Immature natural killer cell (primary cell): Measurements from ENCODE around the gene PHYKPL. TPM values are rescaled to one million over a fixed set of nuclear protein-coding genes. Genes with fewer than 3 reads are reported as not detected.

ENCODE experiments used
- DNase-seq, 3 donors: peaks; one replicate each; pipeline ENCODE4 v3.0.0; 2022; ENCODE audit warnings: mixed read lengths in 1 of 3
- H3K27ac Mint-ChIP-seq, 6 donors: one replicate each; pipeline ENCODE4 v1.8.0; 2020; ENCODE audit warnings: mixed read lengths in 6 of 6, mild to moderate bottlenecking in 5 of 6, inconsistent platforms in 4 of 6, moderate library complexity in 3 of 6
- H3K27me3 Mint-ChIP-seq, 3 donors: one replicate each; pipeline ENCODE4 v1.8.0; 2020 to 2021; ENCODE audit warnings: low read depth in 3 of 3, mild to moderate bottlenecking in 3 of 3, mixed read lengths in 3 of 3, moderate library complexity in 3 of 3, inconsistent platforms in 1 of 3
- H3K36me3 Mint-ChIP-seq, 3 donors: one replicate each; pipeline ENCODE4 v1.8.0; 2020; ENCODE audit warnings: mixed read lengths in 3 of 3, inconsistent platforms in 2 of 3, mild to moderate bottlenecking in 2 of 3
- H3K4me1 Mint-ChIP-seq, 2 donors: one replicate each; pipeline ENCODE4 v1.8.0; 2020; ENCODE audit warnings: inconsistent platforms in 2 of 2, mild to moderate bottlenecking in 2 of 2, mixed read lengths in 2 of 2, moderate library complexity in 1 of 2
- H3K4me3 Mint-ChIP-seq, 5 donors: one replicate each; pipeline ENCODE4 v1.8.0; 2020; ENCODE audit warnings: mild to moderate bottlenecking in 5 of 5, mixed read lengths in 5 of 5, inconsistent platforms in 3 of 5, moderate library complexity in 3 of 5
- H3K9me3 Mint-ChIP-seq, 6 donors: one replicate each; pipeline ENCODE4 v1.8.0; 2020; ENCODE audit warnings: mild to moderate bottlenecking in 6 of 6, mixed read lengths in 6 of 6, inconsistent platforms in 4 of 6, moderate library complexity in 3 of 6
- polyA plus RNA-seq, 3 donors: library from polyadenylated mRNA; unstranded; fragments of 300-500 nt; fragmentation: Illumina TruSeq; gene quantifications; one replicate each; pipeline ENCODE4 v1.2.3, GENCODE V29; 2021

Gene PHYKPL
- polyA plus RNA-seq, 3 donors from 2014 or later = 28.2 to 44.1 (median 33.3) TPM

DNA sequence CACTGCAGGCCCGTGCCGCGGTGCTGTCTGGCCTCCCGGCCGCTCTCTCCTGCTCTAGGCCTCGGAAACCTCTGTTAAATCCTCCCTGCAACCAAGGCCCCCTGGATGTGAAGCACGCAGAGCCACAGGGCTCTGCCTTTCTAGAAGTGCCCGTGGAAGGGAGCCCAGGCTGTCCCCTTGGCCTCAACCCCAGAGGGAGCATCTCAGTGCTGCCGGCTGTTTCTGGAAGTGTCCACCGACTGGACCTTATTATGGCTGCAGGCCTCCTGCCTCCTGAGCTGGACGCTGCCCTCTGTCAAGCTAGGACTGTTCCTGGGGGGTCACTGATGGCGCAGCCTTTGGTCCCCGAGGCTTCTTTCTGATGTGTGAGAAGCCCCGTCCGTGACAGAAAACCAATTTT is 40.4 kb upstream of the PHYKPL start:
- no peak overlapping the region for H3K27ac Mint-ChIP-seq
- peaks cover 0 to 7% (median 2%) of the 10 kb centered on the region in 3 donors for H3K27me3 Mint-ChIP-seq

GRCh38 chr5:178272591-178272990 is 40.0 kb upstream of the PHYKPL start:
- H3K4me1 Mint-ChIP-seq = peaks cover 0 to 2% of the 10 kb centered on the region in 2 donors
- no peaks in the 10 kb centered on the region for H3K36me3 Mint-ChIP-seq
- DNase-seq = no peak
- H3K4me3 Mint-ChIP-seq = no peak overlapping the region
- peaks cover 0 to 6% (median 2%) of the 10 kb centered on the region in 3 donors for H3K27me3 Mint-ChIP-seq
- H3K9me3 Mint-ChIP-seq = no peaks in the 10 kb centered on the region
- H3K27ac Mint-ChIP-seq = no peak overlapping the region

More for the DNA sequence above, 40.4 kb upstream of the PHYKPL start:
- H3K4me3 Mint-ChIP-seq = no peak overlapping the region
- H3K9me3 Mint-ChIP-seq = no peaks in the 10 kb centered on the region
- no peaks in the 10 kb centered on the region for H3K36me3 Mint-ChIP-seq
- peaks cover 0 to 4% of the 10 kb centered on the region in 2 donors for H3K4me1 Mint-ChIP-seq
- no peak for DNase-seq

DNA sequence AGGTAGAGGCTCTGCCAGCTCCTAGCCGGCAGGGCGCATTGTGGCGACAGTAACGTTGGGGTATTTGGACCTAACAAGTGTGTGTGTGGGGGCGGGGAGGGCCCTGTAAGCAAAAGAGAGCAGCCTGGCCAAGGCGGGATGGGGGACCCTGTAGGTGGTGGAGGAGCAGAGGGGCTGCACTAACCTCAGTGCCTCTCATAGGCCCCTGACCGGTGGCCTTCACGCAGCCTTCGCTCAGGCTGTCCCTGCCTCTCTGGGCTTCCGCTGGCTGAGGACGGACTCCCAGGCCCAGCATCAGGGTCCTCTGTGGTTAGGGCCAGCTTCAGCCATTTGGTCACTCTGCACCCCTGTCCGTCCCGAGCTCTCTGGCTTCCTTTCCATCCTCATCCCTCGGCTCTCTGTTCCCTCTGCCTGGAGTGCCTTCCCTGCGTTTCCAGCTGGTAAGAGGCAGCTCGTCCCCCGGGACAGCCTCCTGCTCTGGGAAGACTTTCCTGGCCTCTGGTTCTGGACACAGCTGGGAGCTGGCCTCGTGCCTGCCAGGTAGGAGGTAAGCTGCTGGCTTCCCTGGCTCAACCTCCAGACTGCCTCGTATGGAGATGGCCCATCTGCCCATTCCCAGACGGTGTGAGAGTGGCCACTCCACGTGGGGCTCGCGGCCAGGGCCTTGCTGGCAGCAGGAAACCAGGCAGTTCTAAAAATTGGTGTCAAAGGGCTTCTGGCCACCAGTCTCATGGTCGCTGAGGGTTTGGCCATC is 39.3 kb upstream of the PHYKPL start:
- DNase-seq = no peak
- H3K9me3 Mint-ChIP-seq = no peaks in the 10 kb centered on the region
- no peak overlapping the region for H3K27ac Mint-ChIP-seq
- H3K4me1 Mint-ChIP-seq = no peaks in the 10 kb centered on the region
- peaks cover 0 to 4% (median 2%) of the 10 kb centered on the region in 3 donors for H3K27me3 Mint-ChIP-seq
- H3K4me3 Mint-ChIP-seq = no peak overlapping the region
- no peaks in the 10 kb centered on the region for H3K36me3 Mint-ChIP-seq

GRCh38 chr5:178271231-178271630 is 38.6 kb upstream of the PHYKPL start:
- Mint-ChIP-seq H3K36me3 (no peaks in the 10 kb centered on the region), H3K27me3 (peaks cover 0 to 4% (median 2%) of the 10 kb centered on the region in 3 donors), H3K9me3 (no peaks in the 10 kb centered on the region), H3K4me1 (no peaks in the 10 kb centered on the region), H3K4me3 (no peak overlapping the region), H3K27ac (no peak overlapping the region)
- no peak for DNase-seq

DNA sequence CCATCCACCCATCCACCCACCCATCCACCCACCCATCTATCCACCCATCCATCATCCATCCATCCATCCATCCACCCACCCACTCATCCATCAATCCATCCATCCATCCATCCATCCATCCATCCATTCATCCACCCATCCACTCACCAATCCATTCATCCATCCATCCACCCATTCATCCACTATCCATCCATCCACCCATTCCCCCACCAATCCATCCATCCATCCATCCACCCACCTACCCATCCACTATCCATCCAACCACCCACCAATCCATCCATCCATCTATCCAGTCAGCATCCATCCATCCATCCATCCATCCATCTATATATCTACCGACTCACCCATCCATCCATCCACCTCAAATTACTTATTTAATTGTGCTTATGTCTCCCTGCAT is 36.9 kb upstream of the PHYKPL start:
- H3K27ac Mint-ChIP-seq = no peak overlapping the region
- H3K9me3 Mint-ChIP-seq = no peaks in the 10 kb centered on the region
- H3K27me3 Mint-ChIP-seq = peaks cover 0 to 4% (median 2%) of the 10 kb centered on the region in 3 donors
- no peaks in the 10 kb centered on the region for H3K36me3 Mint-ChIP-seq
- DNase-seq = no peak
- no peaks in the 10 kb centered on the region for H3K4me1 Mint-ChIP-seq
- H3K4me3 Mint-ChIP-seq = no peak overlapping the region

DNA sequence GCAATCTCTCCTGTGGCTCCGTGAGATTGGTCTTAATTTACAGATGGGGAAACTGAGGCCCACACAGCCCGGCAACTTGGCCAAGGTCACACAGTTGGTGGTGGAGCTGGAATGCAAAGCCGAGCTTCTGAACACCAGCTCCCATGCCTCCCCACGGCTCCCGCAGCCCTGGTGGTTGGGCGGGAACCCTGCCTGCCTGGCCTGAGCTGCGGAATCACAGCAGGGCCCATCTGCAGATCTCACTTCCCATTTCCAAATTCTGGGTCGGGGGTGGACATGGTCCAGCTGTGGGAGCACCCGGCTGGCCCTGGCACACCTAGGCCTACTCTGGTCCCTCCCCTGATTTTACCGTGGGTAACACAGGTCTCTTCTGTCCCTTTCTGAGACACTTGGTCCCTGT is 35.3 kb upstream of the PHYKPL start:
- Mint-ChIP-seq H3K9me3 (no peaks in the 10 kb centered on the region), H3K4me3 (no peak overlapping the region), H3K36me3 (no peaks in the 10 kb centered on the region), H3K4me1 (no peaks in the 10 kb centered on the region), H3K27ac (no peak overlapping the region), H3K27me3 (peaks cover 0 to 4% (median 0%) of the 10 kb centered on the region in 3 donors)
- DNase-seq = no peak

DNA sequence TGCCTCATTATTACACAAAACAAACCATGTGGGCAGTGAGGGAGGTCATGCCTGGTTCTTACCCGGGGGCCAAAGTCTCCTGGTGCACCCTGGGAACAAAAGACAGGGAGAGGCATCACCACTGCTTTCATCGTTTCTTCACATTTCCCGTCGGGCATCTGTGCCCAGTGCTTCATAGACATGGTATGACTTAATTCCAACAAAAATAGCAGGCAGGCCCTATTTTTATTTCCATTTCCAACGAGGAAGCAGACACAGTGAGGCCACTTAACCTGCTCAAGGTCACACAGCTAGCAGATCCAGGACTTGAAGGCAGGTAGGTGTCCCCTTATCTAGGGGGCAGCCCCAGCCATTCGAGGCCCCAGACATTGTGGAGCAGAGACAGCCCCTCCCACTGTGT is 34.6 kb upstream of the PHYKPL start:
- Mint-ChIP-seq H3K27me3 (peaks cover 0 to 4% (median 0%) of the 10 kb centered on the region in 3 donors), H3K9me3 (no peaks in the 10 kb centered on the region), H3K4me1 (no peaks in the 10 kb centered on the region), H3K27ac (no peak overlapping the region), H3K4me3 (no peak overlapping the region), H3K36me3 (no peaks in the 10 kb centered on the region)
- no peak for DNase-seq

DNA sequence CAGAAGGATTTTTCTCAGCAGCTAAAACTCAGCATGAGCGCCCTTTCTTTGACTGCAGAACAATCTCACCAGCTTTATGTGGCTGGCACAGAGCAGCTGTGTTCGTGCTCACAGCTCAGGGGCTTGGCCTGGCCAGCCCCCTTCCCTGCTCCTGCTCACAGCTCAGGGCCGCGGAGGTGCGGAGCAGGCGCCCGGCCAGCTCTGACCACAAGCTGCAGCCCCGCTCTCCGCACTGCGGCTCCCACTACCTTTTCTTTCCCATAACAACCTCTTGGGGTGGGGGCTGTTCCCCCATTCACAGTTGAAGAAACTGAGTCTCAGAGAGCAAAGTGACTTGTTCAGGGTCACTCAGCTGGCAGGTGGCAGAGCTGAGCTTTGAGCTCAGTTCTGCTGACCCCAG is 34.0 kb upstream of the PHYKPL start:
- H3K27ac Mint-ChIP-seq = no peak overlapping the region
- H3K36me3 Mint-ChIP-seq = no peaks in the 10 kb centered on the region
- H3K9me3 Mint-ChIP-seq = no peaks in the 10 kb centered on the region
- no peak for DNase-seq
- H3K4me1 Mint-ChIP-seq = no peaks in the 10 kb centered on the region
- H3K4me3 Mint-ChIP-seq = no peak overlapping the region
- peaks cover 0 to 4% (median 0%) of the 10 kb centered on the region in 3 donors for H3K27me3 Mint-ChIP-seq

DNA sequence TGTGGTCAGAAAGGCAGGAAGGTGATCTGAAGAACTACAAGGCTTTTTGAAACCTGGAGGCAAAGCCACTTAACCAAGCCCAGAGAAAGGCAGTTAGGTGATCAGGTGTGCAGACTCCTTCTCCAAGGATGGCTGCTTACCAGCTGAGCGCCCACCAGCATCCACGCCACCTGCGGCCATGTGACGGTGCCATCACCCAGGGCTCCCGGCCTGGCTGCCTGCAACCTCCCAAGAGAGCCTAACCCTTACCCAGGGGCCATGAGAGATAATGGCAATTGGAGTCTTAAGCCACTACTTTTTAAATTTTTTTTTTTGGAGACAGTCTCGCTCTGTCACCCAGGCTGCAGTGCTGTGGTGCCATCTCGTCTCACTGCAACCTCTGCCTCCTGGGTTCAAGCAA is 33.1 kb upstream of the PHYKPL start:
- DNase-seq = no peak
- Mint-ChIP-seq H3K4me3 (no peak overlapping the region), H3K4me1 (peaks cover 0 to 1% of the 10 kb centered on the region in 2 donors), H3K27me3 (no peaks in the 10 kb centered on the region), H3K27ac (no peak overlapping the region), H3K36me3 (no peaks in the 10 kb centered on the region), H3K9me3 (no peaks in the 10 kb centered on the region)

- no peak for DNase-seq
- Mint-ChIP-seq H3K27me3 (peaks cover 0 to 5% (median 0%) of the 10 kb centered on the region in 3 donors), H3K4me1 (peaks cover 3 to 10% of the 10 kb centered on the region in 2 donors), H3K9me3 (no peaks in the 10 kb centered on the region), H3K4me3 (no peak overlapping the region), H3K36me3 (no peaks in the 10 kb centered on the region), H3K27ac (peak overlapping the region in 1 of 6 donors; percentile 10)
These were observed 31.4 kb upstream of the PHYKPL start for GRCh38 chr5:178264044-178264443.

- Mint-ChIP-seq H3K9me3 (no peaks in the 10 kb centered on the region), H3K36me3 (no peaks in the 10 kb centered on the region), H3K27ac (no peak overlapping the region), H3K4me3 (no peak overlapping the region), H3K4me1 (peaks cover 3 to 10% of the 10 kb centered on the region in 2 donors), H3K27me3 (peaks cover 0 to 6% (median 1%) of the 10 kb centered on the region in 3 donors)
- DNase-seq = no peak
These were observed 29.3 kb upstream of the PHYKPL start for GRCh38 chr5:178261666-178262600.

DNA sequence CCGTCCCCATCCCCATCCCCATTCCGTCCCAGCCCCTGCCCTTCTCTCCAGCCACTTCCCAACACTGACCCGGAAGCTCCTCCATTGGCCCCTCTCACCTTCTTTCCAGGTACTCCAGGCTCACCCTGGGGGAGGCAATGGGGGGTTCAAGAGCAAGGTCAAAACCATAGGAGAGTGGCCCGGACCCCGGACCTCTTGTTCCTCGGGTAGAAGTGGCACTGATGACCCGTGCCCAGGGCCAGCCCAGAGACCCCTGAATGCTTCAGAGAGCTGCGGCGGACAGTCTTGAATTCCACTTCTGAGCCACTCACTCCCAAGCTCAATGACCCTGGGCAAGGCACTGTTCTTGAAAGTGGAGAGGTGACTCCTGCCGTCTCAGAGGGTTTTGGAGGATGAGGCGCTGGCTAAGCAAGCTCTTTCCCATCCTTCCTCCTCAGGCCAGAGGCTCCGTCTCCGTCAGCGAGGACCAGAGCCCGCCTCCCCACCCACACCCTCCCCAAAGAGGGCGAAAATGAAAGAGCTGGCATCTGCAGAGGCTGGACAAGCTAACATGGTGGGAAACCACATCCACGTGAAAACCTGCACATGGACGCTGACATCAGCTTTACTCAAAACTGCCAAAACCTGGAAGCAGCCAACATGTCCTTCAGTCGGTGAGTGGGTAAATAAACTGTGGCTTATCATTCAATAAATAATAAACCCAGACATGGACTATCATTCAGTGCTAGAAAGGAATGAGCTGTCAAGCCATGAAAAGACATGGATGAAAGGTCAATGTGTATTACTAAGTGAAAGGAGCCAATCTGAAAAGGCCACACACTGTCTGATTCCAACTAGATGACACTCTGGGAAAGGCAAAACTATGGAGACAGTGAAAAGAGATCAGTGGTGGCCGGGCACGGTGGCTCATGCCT is 27.3 kb upstream of the PHYKPL start:
- peaks cover 3 to 10% of the 10 kb centered on the region in 2 donors for H3K4me1 Mint-ChIP-seq
- DNase-seq = no peak
- H3K9me3 Mint-ChIP-seq = no peaks in the 10 kb centered on the region
- H3K36me3 Mint-ChIP-seq = no peaks in the 10 kb centered on the region
- H3K27me3 Mint-ChIP-seq = peaks cover 0 to 6% (median 1%) of the 10 kb centered on the region in 3 donors
- no peak overlapping the region for H3K4me3 Mint-ChIP-seq
- H3K27ac Mint-ChIP-seq = peak overlapping the region in 2 of 6 donors; percentile 21 to 40

- no peaks in the 10 kb centered on the region for H3K36me3 Mint-ChIP-seq
- no peak for DNase-seq
- H3K27me3 Mint-ChIP-seq = peaks cover 0 to 6% (median 1%) of the 10 kb centered on the region in 3 donors
- H3K4me1 Mint-ChIP-seq = peaks cover 3 to 10% of the 10 kb centered on the region in 2 donors
- H3K4me3 Mint-ChIP-seq = no peak overlapping the region
- no peaks in the 10 kb centered on the region for H3K9me3 Mint-ChIP-seq
- no peak overlapping the region for H3K27ac Mint-ChIP-seq
These were observed 25.0 kb upstream of the PHYKPL start for GRCh38 chr5:178257650-178258049.
